Testis (tissue), 3 donors: ENCODE measurements around the gene LTB4R. TPM values are rescaled to one million over a fixed set of nuclear protein-coding genes. Genes with fewer than 3 reads are reported as not detected.

Experiments
- DNase-seq: peaks from one replicate; pipeline ENCODE4 v3.0.0-alpha.2; 2019
- H3K27ac ChIP-seq, 2 donors: fragments of 200-600 bp; sonication (generic); one replicate each; pipeline ENCODE4 v1.5.1; 2019
- H3K27me3 ChIP-seq: fragments of 200-600 bp; sonication (generic); one replicate; pipeline ENCODE4 v1.5.1; 2019
- H3K36me3 ChIP-seq: fragments of 200-600 bp; sonication (generic); one replicate; pipeline ENCODE4 v1.5.1; 2017; ENCODE audit warnings: low read depth; ENCODE audit errors: missing control alignments
- H3K4me1 ChIP-seq: fragments of 200-600 bp; sonication (generic); one replicate; pipeline ENCODE4 v1.5.1; 2019
- H3K4me3 ChIP-seq, 2 donors: fragments of 200-600 bp; sonication (generic); one replicate each; pipeline ENCODE4 v1.5.1; 2017 to 2019
- H3K9me3 ChIP-seq: fragments of 200-600 bp; sonication (generic); one replicate; pipeline ENCODE4 v1.5.1; 2017
- CTCF ChIP-seq, 3 experiments: fragments of 450-650 bp in 2 of 3; fragments of 200-600 bp in 1 of 3; sonication (generic) in 1 of 3; IDR thresholded peaks; one replicate each; pipeline ENCODE4 v1.5.1; 2016 to 2019; ENCODE audit warnings: antibody characterized with exemption in 3 of 3, mild to moderate bottlenecking in 2 of 3, moderate library complexity in 1 of 3
- POLR2A ChIP-seq: fragments of 450-650 bp; IDR thresholded peaks from one replicate; pipeline ENCODE4 v1.6.1; 2017; ENCODE audit warnings: antibody characterized with exemption, mild to moderate bottlenecking, moderate library complexity
- WGBS, 2 donors: methylation state at CpG; one replicate each; pipeline ENCODE4 v1.1.5; 2018; 5-methylcytosine and 5-hydroxymethylcytosine counted together
- intact Hi-C: fragments of 100-400 bp; cut with DNase I; formaldehyde crosslinking; loops from one replicate; pipeline ENCODE4 v1.15.1; 2023; ENCODE audit warnings: low total_unique reads
- polyA plus RNA-seq: library from polyadenylated mRNA; stranded (reverse); fragments of 350-450 nt; fragmentation: Illumina TruSeq; extraction: RNeasy Lipid Tissue Mini Kit (QIAGEN cat#74804); gene quantifications from one replicate; pipeline ENCODE4 v1.2.3, GENCODE V29; 2014; ENCODE audit warnings: low read depth, low replicate concordance; ENCODE audit not compliant: insufficient read depth
- total RNA-seq, 2 donors: library from RNA; depleted of rRNA; stranded (reverse); fragments of >200 nt; gene quantifications; one replicate each; pipeline ENCODE4 v1.2.3, GENCODE V29; 2016

Gene LTB4R
- total and polyA plus RNA-seq, 3 donors from 2014 or later: 5.5 to 10.9 (median 10.3) TPM

- H3K27ac ChIP-seq: no peak overlapping the region
- intact Hi-C loops: no loop called here
- WGBS, 2 donors: 57 to 81% methylated on average over 1 of the region's 1 CpG
- H3K27me3 ChIP-seq: no peaks in the 10 kb centered on the region
- H3K9me3 ChIP-seq: no peaks in the 10 kb centered on the region
- peaks cover 4% of the 10 kb centered on the region for H3K4me1 ChIP-seq
- TF ChIP-seq CTCF (IDR thresholded peaks at IDR 0.05) (no peak), POLR2A (no peak)
- H3K36me3 ChIP-seq: no peaks in the 10 kb centered on the region
- no peak for DNase-seq
- no peak overlapping the region for H3K4me3 ChIP-seq
These were observed 35.8 kb downstream of the LTB4R start for GRCh38 chr14:24347134-24347533.

- intact Hi-C loops: no loop called here
- TF ChIP-seq CTCF (IDR thresholded peaks at IDR 0.05) (no peak), POLR2A (no peak)
- WGBS, 2 donors: 98 to 100% methylated on average over 2 of the region's 2 CpGs
- H3K27ac ChIP-seq: no peak overlapping the region
- no peaks in the 10 kb centered on the region for H3K36me3 ChIP-seq
- no peaks in the 10 kb centered on the region for H3K9me3 ChIP-seq
- no peaks in the 10 kb centered on the region for H3K27me3 ChIP-seq
- no peak overlapping the region for H3K4me3 ChIP-seq
- peaks cover 4% of the 10 kb centered on the region for H3K4me1 ChIP-seq
- no peak for DNase-seq
These were observed 36.9 kb downstream of the LTB4R start for GRCh38 chr14:24348186-24348585.

GRCh38 chr14:24349742-24350141 is 38.4 kb downstream of the LTB4R start:
- Histone ChIP-seq H3K36me3 (no peaks in the 10 kb centered on the region), H3K4me3 (no peak overlapping the region), H3K4me1 (peaks cover 4% of the 10 kb centered on the region), H3K27ac (peak overlapping the region in 1 of 2 donors; percentile 34), H3K9me3 (no peaks in the 10 kb centered on the region), H3K27me3 (no peaks in the 10 kb centered on the region)
- DNase-seq: no peak
- WGBS, 2 donors: 68 to 72% methylated on average over 5 of the region's 5 CpGs
- intact Hi-C loops: no loop called here
- TF ChIP-seq CTCF (IDR thresholded peaks at IDR 0.05): no peak
- no peak for TF ChIP-seq POLR2A

- no peak for TF ChIP-seq POLR2A
- TF ChIP-seq CTCF (IDR thresholded peaks at IDR 0.05): no peak
- Histone ChIP-seq H3K27ac (no peak overlapping the region), H3K36me3 (no peaks in the 10 kb centered on the region), H3K27me3 (no peaks in the 10 kb centered on the region), H3K4me1 (peaks cover 4% of the 10 kb centered on the region), H3K4me3 (no peak overlapping the region), H3K9me3 (no peaks in the 10 kb centered on the region)
- 18 to 60% methylated on average over 4 of the region's 4 CpGs for WGBS, 2 donors
- intact Hi-C loops: no loop called here
- DNase-seq: peak; percentile 38
These were observed 40.2 kb downstream of the LTB4R start for GRCh38 chr14:24351517-24351916.
